Measurements from ENCODE around the gene RNASE9. TPM values are rescaled to one million over a fixed set of nuclear protein-coding genes. Genes with fewer than 3 reads are reported as not detected.

The RNASE9 gene
- total and polyA plus RNA-seq, 2 of the 4 experiments (the other 2 are of a cell fraction) = not detected

DNA sequence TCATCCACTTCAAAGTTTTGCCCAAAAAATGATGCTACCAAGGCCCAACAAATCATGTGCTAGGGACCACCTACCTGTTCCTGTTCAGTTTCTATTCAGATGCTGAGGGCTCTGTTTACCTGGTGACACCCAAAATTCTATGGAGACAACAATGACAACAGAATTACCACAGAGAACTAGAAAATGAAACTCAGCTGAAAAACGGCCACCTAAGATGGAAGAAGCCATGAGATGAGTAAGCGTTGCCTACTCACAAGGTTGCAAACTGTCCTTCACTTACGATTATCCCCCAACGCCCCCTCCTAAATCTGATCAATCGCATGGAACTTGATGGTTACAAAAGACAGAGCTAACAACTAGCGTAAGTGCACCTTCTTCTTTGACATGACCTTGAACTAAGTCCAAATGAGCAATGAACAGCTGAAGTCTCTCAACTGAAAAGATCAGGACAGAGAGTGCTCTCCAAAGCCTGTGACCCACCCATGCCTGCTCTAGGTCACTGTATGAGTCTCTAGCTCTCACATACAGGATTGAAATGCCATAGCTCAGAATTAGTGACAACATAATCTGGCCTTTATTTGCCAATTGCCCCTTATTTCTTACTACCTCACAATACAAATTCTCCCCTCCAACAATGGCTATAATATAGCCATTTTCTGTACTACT lies 26.8 kb upstream of the RNASE9 start, which contains the start of gene RNASE11:
Gene RNASE11, minus strand, starts transcription at position 513 of the 666 bp plus-strand sequence.
- CTCF ChIA-PET = no interaction called here
- BruUV-seq (replicated peaks) = no TSS peak
- Histone ChIP-seq H3K9ac (ENCODE audit: low read depth, low read length) (no peak within 1 kb of the TSS), H2AK5ac (ENCODE audit: low read depth, low read length) (no peak within 1 kb of the TSS), H4K5ac (ENCODE audit: low read depth, low read length) (no peak within 1 kb of the TSS), H3K4me2 (ENCODE audit: low read depth, low read length) (no peak within 1 kb of the TSS), H3K4ac (ENCODE audit: low read depth, low read length) (no peak within 1 kb of the TSS), H4K20me1 (ENCODE audit: insufficient read depth, low read length) (no peaks in the 10 kb centered on the region), H3K4me3 (ENCODE audit: insufficient read depth, low read depth, low read length) (no peak within 1 kb of the TSS), H4K91ac (ENCODE audit: insufficient read depth, low read depth, low read length) (no peak within 1 kb of the TSS), H3K36me3 (ENCODE audit: control insufficient read depth, insufficient read depth, low read length) (no peaks in the 10 kb centered on the region), H3K56ac (ENCODE audit: extremely low read depth, insufficient read depth, low read length) (no peak within 1 kb of the TSS), H3K14ac (replicated peaks; ENCODE audit: low read depth, low read length) (no peak within 1 kb of the TSS), H2AFZ (replicated peaks; ENCODE audit: low read length, poor library complexity) (no peak within 1 kb of the TSS), H2BK20ac (ENCODE audit: low read depth, low read length) (no peak within 1 kb of the TSS), H3K4me1 (ENCODE audit: control insufficient read depth, insufficient read depth, low read length) (no peaks in the 10 kb centered on the region), H3K27me3 (ENCODE audit: control insufficient read depth, insufficient read depth, low read length) (peaks cover 5% of the 10 kb centered on the region), H2AK9ac (replicated peaks; ENCODE audit: low read depth, low read length, poor library complexity) (no peak within 1 kb of the TSS), H3K27ac (ENCODE audit: insufficient read depth, low read length) (no peak within 1 kb of the TSS), H3K79me1 (ENCODE audit: low read depth in 1 of 2, low read length in 2 of 2) (no peaks in the 10 kb centered on the region), H2BK120ac (ENCODE audit: low read depth, low read length) (no peak within 1 kb of the TSS), H3K9me1 (ENCODE audit: insufficient read depth, low read length) (no peaks in the 10 kb centered on the region), H4K8ac (ENCODE audit: low read depth in 2 of 2, low read length in 2 of 2) (no peak within 1 kb of the TSS), H3K18ac (ENCODE audit: low read depth, low read length) (no peak within 1 kb of the TSS), H3K9me3 (ENCODE audit: control insufficient read depth, insufficient read depth, low read length) (no peaks in the 10 kb centered on the region), H2BK5ac (ENCODE audit: low read depth, low read length, poor library complexity, severe bottlenecking) (no peak within 1 kb of the TSS), H2BK15ac (ENCODE audit: low read depth, low read length) (no peak within 1 kb of the TSS), H3K23ac (ENCODE audit: low read depth, low read length) (no peak within 1 kb of the TSS)
- POLR2A ChIA-PET (ENCODE audit: unreplicated experiment) = no interaction called here
- intact Hi-C loops (cut with micrococcal nuclease) = no loop called here
- 72% methylated on average over 4 of the region's 6 CpGs; no CpG with 5 or more reads in 1 of the 2 experiments for WGBS, 2 experiments (ENCODE audit: extremely low coverage in 2 of 2, insufficient read length in 1 of 2)
- DNase-seq (no peak), ATAC-seq (ENCODE audit: low read depth) (no peak)
- in situ Hi-C loops (cut with MboI; ENCODE audit: low sequenced_read_pairs) = no loop called here
- no peak for TF ChIP-seq SMC3 (IDR thresholded peaks at IDR 0.05; ENCODE audit: low read depth, low read length)
- TF ChIP-seq POLR2A (IDR thresholded peaks at IDR 0.05; ENCODE audit: low read depth, low read length) = no peak
- TF ChIP-seq MAZ (IDR thresholded peaks at IDR 0.05; ENCODE audit: borderline replicate concordance, low read depth, low read length) = no peak
- TF ChIP-seq MXI1 (IDR thresholded peaks at IDR 0.05; ENCODE audit: borderline replicate concordance, low read depth, low read length) = no peak
- TF ChIP-seq CHD1 (IDR thresholded peaks at IDR 0.05; ENCODE audit: low read depth, low read length) = no peak
- TF ChIP-seq, protein P1, sequence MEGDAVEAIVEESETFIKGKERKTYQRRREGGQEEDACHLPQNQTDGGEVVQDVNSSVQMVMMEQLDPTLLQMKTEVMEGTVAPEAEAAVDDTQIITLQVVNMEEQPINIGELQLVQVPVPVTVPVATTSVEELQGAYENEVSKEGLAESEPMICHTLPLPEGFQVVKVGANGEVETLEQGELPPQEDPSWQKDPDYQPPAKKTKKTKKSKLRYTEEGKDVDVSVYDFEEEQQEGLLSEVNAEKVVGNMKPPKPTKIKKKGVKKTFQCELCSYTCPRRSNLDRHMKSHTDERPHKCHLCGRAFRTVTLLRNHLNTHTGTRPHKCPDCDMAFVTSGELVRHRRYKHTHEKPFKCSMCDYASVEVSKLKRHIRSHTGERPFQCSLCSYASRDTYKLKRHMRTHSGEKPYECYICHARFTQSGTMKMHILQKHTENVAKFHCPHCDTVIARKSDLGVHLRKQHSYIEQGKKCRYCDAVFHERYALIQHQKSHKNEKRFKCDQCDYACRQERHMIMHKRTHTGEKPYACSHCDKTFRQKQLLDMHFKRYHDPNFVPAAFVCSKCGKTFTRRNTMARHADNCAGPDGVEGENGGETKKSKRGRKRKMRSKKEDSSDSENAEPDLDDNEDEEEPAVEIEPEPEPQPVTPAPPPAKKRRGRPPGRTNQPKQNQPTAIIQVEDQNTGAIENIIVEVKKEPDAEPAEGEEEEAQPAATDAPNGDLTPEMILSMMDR (conservative IDR thresholded peaks at IDR 0.05; ENCODE audit: low read depth, low read length) = no peak
- no peak for TF ChIP-seq NFE2L2 (IDR thresholded peaks at IDR 0.05; ENCODE audit: low read depth, low read length)
- TF ChIP-seq RAD21 (IDR thresholded peaks at IDR 0.05; ENCODE audit: low read length) = no peak
- TF ChIP-seq, protein P2, sequence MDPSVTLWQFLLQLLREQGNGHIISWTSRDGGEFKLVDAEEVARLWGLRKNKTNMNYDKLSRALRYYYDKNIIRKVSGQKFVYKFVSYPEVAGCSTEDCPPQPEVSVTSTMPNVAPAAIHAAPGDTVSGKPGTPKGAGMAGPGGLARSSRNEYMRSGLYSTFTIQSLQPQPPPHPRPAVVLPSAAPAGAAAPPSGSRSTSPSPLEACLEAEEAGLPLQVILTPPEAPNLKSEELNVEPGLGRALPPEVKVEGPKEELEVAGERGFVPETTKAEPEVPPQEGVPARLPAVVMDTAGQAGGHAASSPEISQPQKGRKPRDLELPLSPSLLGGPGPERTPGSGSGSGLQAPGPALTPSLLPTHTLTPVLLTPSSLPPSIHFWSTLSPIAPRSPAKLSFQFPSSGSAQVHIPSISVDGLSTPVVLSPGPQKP (IDR thresholded peaks at IDR 0.05; ENCODE audit: borderline replicate concordance, low read depth, low read length) = no peak
- TF ChIP-seq, protein P3, sequence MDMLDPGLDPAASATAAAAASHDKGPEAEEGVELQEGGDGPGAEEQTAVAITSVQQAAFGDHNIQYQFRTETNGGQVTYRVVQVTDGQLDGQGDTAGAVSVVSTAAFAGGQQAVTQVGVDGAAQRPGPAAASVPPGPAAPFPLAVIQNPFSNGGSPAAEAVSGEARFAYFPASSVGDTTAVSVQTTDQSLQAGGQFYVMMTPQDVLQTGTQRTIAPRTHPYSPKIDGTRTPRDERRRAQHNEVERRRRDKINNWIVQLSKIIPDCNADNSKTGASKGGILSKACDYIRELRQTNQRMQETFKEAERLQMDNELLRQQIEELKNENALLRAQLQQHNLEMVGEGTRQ (IDR thresholded peaks at IDR 0.05; ENCODE audit: low read depth, low read length) = no peak
- no peak for TF ChIP-seq MAFK (IDR thresholded peaks at IDR 0.05; ENCODE audit: low read depth, low read length)
- TF ChIP-seq FOS (IDR thresholded peaks at IDR 0.05; ENCODE audit: low read depth, low read length) = no peak
- no peak for TF ChIP-seq RFX5 (IDR thresholded peaks at IDR 0.05; ENCODE audit: low read depth, low read length)
- TF ChIP-seq RCOR1 (IDR thresholded peaks at IDR 0.05; ENCODE audit: insufficient replicate concordance, low read length) = no peak
- no peak for TF ChIP-seq CEBPB (IDR thresholded peaks at IDR 0.05; ENCODE audit: low read depth, low read length)
- TF ChIP-seq BHLHE40 (IDR thresholded peaks at IDR 0.05; ENCODE audit: low read depth, low read length) = no peak
- dilution Hi-C loops (cut with HindIII; ENCODE audit: low sequenced_read_pairs, unreplicated experiment) = no loop called here
